ENCODE data around the gene RNF39. TPM values are rescaled to one million over a fixed set of nuclear protein-coding genes. Genes with fewer than 3 reads are reported as not detected.
"Not testable (repeated sequence)": the region's sequence is repeated elsewhere in the genome, so short reads cannot be mapped to it uniquely, and the experiment has no call there.

Gene RNF39
- not detected for total RNA-seq

- intact Hi-C loops (cut with DNase I): no loop called here
- H3K4me1 ChIP-seq: peaks cover 13 to 25% of the 10 kb centered on the region in 2 donors
- no peak for DNase-seq
- H3K9me3 ChIP-seq: no peaks in the 10 kb centered on the region
- H3K27ac ChIP-seq: no peak within 1 kb of the TSS
- 1 to 4% methylated on average over 11 to 22 of the region's 64 CpGs for WGBS, 2 donors
- no peak for TF ChIP-seq POLR2A (IDR thresholded peaks at IDR 0.05)
- TF ChIP-seq, protein P1, sequence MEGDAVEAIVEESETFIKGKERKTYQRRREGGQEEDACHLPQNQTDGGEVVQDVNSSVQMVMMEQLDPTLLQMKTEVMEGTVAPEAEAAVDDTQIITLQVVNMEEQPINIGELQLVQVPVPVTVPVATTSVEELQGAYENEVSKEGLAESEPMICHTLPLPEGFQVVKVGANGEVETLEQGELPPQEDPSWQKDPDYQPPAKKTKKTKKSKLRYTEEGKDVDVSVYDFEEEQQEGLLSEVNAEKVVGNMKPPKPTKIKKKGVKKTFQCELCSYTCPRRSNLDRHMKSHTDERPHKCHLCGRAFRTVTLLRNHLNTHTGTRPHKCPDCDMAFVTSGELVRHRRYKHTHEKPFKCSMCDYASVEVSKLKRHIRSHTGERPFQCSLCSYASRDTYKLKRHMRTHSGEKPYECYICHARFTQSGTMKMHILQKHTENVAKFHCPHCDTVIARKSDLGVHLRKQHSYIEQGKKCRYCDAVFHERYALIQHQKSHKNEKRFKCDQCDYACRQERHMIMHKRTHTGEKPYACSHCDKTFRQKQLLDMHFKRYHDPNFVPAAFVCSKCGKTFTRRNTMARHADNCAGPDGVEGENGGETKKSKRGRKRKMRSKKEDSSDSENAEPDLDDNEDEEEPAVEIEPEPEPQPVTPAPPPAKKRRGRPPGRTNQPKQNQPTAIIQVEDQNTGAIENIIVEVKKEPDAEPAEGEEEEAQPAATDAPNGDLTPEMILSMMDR (IDR thresholded peaks at IDR 0.05): no peak
- H3K4me3 ChIP-seq (replicated peaks in 1 of 3): peak within 1 kb of the TSS in 1 of 3 donors; percentile 31
- H3K27me3 ChIP-seq: peaks cover 33% of the 10 kb centered on the region
- no peaks in the 10 kb centered on the region for H3K36me3 ChIP-seq
Observed at GRCh38 chr6:30075094-30075789, at the start of gene RNF39. Gene RNF39, minus strand, starts transcription at chr6:30075769. Its CDS starts 184 bp downstream, at chr6:30075585.

GRCh38 chr6:30122515-30122914 lies 46.9 kb upstream of the RNF39 start:
- Histone ChIP-seq H3K36me3 (no peaks in the 10 kb centered on the region), H3K9me3 (no peaks in the 10 kb centered on the region), H3K4me3 (replicated peaks in 1 of 3) (no peak overlapping the region), H3K4me1 (peaks cover under 1 to 5% of the 10 kb centered on the region in 2 donors), H3K27me3 (no peaks in the 10 kb centered on the region), H3K27ac (no peak overlapping the region)
- no peak for DNase-seq
- intact Hi-C loops (cut with DNase I): no loop called here
- TF ChIP-seq, protein P1 (IDR thresholded peaks at IDR 0.05): no peak
- TF ChIP-seq POLR2A (IDR thresholded peaks at IDR 0.05): no peak
- 41 to 60% methylated on average over 2 of the region's 2 CpGs for WGBS, 2 donors

GRCh38 chr6:30121446-30122366 lies 46.1 kb upstream of the RNF39 start:
- Histone ChIP-seq H3K4me1 (no peaks in the 10 kb centered on the region), H3K27ac (no peak overlapping the region), H3K36me3 (no peaks in the 10 kb centered on the region), H3K4me3 (replicated peaks in 1 of 3) (no peak overlapping the region), H3K9me3 (no peaks in the 10 kb centered on the region), H3K27me3 (no peaks in the 10 kb centered on the region)
- intact Hi-C loops (cut with DNase I): no loop called here
- no peak for TF ChIP-seq POLR2A (IDR thresholded peaks at IDR 0.05)
- TF ChIP-seq, protein P1 (IDR thresholded peaks at IDR 0.05): no peak
- 78 to 85% methylated on average over 10 of the region's 10 CpGs for WGBS, 2 donors
- no peak for DNase-seq

DNA sequence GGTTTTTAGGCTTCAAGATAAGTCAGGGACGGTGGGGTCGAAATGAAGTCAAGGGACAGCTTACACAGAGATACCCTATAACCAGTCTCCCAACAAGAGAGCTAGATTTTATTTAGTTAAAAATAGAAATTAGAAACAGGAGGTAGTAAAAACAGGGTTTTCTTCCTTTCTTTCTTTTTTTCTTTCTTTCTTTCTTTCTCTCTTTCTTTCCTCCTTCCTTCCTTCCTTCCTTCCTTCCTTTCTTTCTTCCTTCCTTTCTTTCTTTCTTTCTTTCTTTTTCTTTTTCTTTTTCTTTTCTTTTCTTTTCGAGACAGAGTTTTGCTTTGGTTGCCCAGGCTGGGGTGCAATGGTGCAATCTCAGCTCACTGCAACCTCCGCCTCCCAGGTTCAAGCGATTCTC lies 43.1 kb upstream of the RNF39 start:
- intact Hi-C loops (cut with DNase I); H3K4me3 ChIP-seq (replicated peaks in 1 of 3); H3K4me1 ChIP-seq; H3K36me3 ChIP-seq; H3K9me3 ChIP-seq; H3K27me3 ChIP-seq; DNase-seq; H3K27ac ChIP-seq: not testable (repeated sequence)
- WGBS, 2 donors: 90 to 92% methylated on average over 5 of the region's 5 CpGs

- 75 to 76% methylated on average over 6 of the region's 6 CpGs for WGBS, 2 donors
- intact Hi-C loops (cut with DNase I): no loop called here
- no peaks in the 10 kb centered on the region for H3K27me3 ChIP-seq
Observed at GRCh38 chr6:30116724-30117123, 41.2 kb upstream of the RNF39 start.

More at GRCh38 chr6:30116724-30117123, 41.2 kb upstream of the RNF39 start:
- DNase-seq: no peak
- H3K4me3 ChIP-seq (replicated peaks in 1 of 3): no peak overlapping the region
- H3K27ac ChIP-seq: no peak overlapping the region
- H3K9me3 ChIP-seq: no peaks in the 10 kb centered on the region
- no peaks in the 10 kb centered on the region for H3K36me3 ChIP-seq
- TF ChIP-seq POLR2A (IDR thresholded peaks at IDR 0.05): no peak
- TF ChIP-seq, protein P1 (IDR thresholded peaks at IDR 0.05): no peak
- no peaks in the 10 kb centered on the region for H3K4me1 ChIP-seq

Measured in thyroid gland (tissue), 4 donors.